Measurements from ENCODE around the gene AIG1. TPM values are rescaled to one million over a fixed set of nuclear protein-coding genes. Genes with fewer than 3 reads are reported as not detected.

The AIG1 gene
- total and polyA plus RNA-seq, 2 of the 13 experiments (the other 11 are each of a cell fraction or from before 2014, with no cell fraction given) = 115 to 197 TPM

DNA sequence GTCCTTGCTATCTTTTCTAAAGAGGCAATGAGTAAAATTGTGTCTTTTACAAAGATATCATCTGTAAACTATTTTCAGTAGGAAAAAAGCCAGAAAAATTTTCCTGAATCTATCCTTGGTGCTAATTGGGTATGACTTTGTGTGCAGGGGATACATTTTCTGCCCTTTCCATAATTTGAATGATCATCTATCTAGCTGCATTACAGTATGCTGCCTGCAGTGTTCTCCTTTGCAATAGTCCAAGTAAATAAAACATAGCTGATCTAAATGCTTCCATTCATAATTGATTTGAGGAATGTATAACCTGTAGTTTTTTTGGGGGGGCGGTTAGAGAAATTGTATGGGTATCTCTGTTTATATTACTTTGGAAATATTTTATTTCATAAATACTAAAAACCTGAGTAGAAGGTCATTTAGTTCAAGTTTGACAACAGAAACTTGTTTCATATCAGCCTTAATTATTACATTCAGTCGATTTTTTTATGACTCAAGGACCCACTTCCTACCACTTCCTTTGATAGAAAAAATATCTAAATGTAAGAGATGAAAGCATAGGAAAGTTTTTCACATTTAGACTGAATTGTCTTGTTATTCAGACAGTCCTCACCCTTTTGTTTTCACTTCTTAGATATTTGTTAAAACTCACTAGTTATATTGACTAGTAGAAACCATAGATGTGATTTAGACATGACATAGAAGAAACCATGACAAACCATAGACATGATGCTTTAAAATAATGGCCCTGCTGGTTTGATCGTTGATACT, 75.3 kb downstream of the AIG1 start:
- FAIRE-seq (no peak), ATAC-seq (no peak), DNase-seq (ENCODE audit: low spot score) (no peak)
- Histone ChIP-seq H3K9me3 (ENCODE audit: low read length) (peaks cover under 1% of the 10 kb centered on the region; the same call in 1 of the 2 replicates), H3K27ac (ENCODE audit: extremely low read length, insufficient read depth, low read length) (no peak overlapping the region), H3K9ac (ENCODE audit: insufficient read depth, low read depth, low read length) (no peak overlapping the region), H2AFZ (ENCODE audit: low read length) (no peak overlapping the region), H3K4me2 (ENCODE audit: low read depth, low read length) (no peak overlapping the region), H4K20me1 (ENCODE audit: insufficient read depth, low read length) (no peaks in the 10 kb centered on the region), H3K4me3 (replicated peaks in 1 of 3; ENCODE audit: insufficient read depth in 1 of 3, low read depth in 2 of 3, low read length in 3 of 3) (no peak overlapping the region), H3K36me3 (replicated peaks in 1 of 2; ENCODE audit: control insufficient read depth in 1 of 2, insufficient read depth in 2 of 2, low read length in 2 of 2) (peaks cover 2 to 23% of the 10 kb centered on the region in 2 experiments; a peak in 4 of 5 replicates), H3K4me1 (ENCODE audit: insufficient read depth, low read length) (no peaks in the 10 kb centered on the region), H3K79me2 (ENCODE audit: insufficient read depth, low read length) (no peaks in the 10 kb centered on the region), H3K27me3 (ENCODE audit: control insufficient read depth in 1 of 2, insufficient read depth in 2 of 2, low read length in 2 of 2) (no peaks in the 10 kb centered on the region)
- TF ChIP-seq ZNF468 (CRISPR knock-in tag; IDR thresholded peaks at IDR 0.05) = no peak
- TF ChIP-seq ZNF235 (CRISPR knock-in tag; IDR thresholded peaks at IDR 0.05; ENCODE audit: borderline replicate concordance) = no peak
- TF ChIP-seq ZNF136 (CRISPR knock-in tag; IDR thresholded peaks at IDR 0.05; ENCODE audit: low read depth) = no peak
- TF ChIP-seq CBX2 (IDR thresholded peaks at IDR 0.05; ENCODE audit: low read depth, low read length) = no peak
- no peak for TF ChIP-seq CBX2 (CRISPR knock-in tag; IDR thresholded peaks at IDR 0.05; ENCODE audit: low read depth)
- TF ChIP-seq EHMT2 (IDR thresholded peaks at IDR 0.05; ENCODE audit: borderline replicate concordance, low read depth, low read length) = no peak
- TF ChIP-seq DZIP1 (CRISPR knock-in tag; IDR thresholded peaks at IDR 0.05) = no peak
- no peak for TF ChIP-seq HHEX (CRISPR knock-in tag; IDR thresholded peaks at IDR 0.05)
- TF ChIP-seq, protein P1, sequence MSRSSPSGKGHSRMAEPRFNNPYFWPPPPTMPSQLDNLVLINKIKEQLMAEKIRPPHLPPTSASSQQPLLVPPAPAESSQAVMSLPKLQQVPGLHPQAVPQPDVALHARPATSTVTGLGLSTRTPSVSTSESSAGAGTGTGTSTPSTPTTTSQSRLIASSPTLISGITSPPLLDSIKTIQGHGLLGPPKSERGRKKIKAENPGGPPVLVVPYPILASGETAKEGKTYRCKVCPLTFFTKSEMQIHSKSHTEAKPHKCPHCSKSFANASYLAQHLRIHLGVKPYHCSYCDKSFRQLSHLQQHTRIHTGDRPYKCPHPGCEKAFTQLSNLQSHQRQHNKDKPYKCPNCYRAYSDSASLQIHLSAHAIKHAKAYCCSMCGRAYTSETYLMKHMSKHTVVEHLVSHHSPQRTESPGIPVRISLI (CRISPR knock-in tag; IDR thresholded peaks at IDR 0.05; ENCODE audit: borderline replicate concordance) = no peak
- TF ChIP-seq ZNF3 (CRISPR knock-in tag; IDR thresholded peaks at IDR 0.05) = no peak
- no peak for TF ChIP-seq NCOA1 (CRISPR knock-in tag; IDR thresholded peaks at IDR 0.05)
- TF ChIP-seq NPAS2 (CRISPR knock-in tag; IDR thresholded peaks at IDR 0.05; ENCODE audit: borderline replicate concordance) = no peak
- TF ChIP-seq SOX6 (IDR thresholded peaks at IDR 0.05) = no peak
- TF ChIP-seq SOX6 (CRISPR knock-in tag; IDR thresholded peaks at IDR 0.05) = no peak
- no peak for TF ChIP-seq AHR (CRISPR knock-in tag; IDR thresholded peaks at IDR 0.05)
- no peak for TF ChIP-seq KAT2B (IDR thresholded peaks at IDR 0.05; ENCODE audit: borderline replicate concordance, low read depth, low read length)
- CTCF ChIA-PET (ENCODE audit: low intra/inter-chr PET ratio, low total read pairs) = no interaction called here
- WGBS (ENCODE audit: low lambda C conversion rate) = 72% methylated on average over 3 of the region's 3 CpGs
- no TSS peak for BruUV-seq (replicated peaks)
- intact Hi-C loops (cut with micrococcal nuclease; ENCODE audit: unreplicated experiment) (no loop called here), in situ Hi-C loops (cut with HindIII; ENCODE audit: extremely low pct_ligation_motif_present, low pct_unique_long_range_greater_than_20kb) (no loop called here)
- POLR2A ChIA-PET = no interaction called here

Measured in HepG2 (cell line).